Measurements from ENCODE around the gene FLYWCH1.

DNA sequence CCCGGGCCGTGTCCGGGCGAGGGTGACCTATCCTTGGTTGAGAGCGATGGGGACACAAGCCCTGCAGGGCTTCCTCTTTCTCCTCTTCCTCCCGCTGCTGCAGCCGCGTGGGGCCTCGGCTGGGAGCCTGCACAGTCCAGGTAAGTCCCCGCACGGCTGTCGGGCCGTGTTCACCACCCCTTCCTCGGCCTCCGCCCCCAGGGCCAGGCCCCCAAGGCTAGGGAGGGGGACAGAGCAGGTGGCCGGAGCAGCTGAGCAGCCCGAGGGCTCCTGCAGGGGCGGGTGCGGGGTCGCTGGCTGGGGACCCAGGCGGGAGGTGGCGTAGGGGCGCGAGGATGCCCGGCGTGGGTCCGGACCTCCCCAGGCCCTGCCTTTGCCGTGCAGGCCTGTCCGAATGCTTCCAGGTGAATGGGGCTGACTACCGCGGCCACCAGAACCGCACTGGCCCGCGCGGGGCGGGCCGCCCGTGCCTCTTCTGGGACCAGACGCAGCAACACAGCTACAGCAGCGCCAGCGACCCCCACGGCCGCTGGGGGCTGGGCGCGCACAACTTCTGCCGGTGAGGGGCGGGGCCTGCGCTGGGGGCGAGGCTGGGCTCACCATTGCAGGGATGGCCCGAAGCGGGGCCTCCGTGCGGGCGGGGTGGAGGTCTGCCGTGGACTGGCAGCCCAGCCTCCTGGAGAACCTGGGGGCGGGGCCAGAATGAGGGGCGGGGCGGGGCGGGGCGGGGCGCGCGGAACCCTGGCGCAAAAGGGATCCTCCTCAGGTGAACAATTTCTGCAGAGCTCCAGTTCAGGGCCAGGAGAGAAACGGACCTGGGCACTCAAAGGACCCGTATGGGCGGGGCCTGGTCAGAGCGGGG lies 53.0 kb downstream of the FLYWCH1 start:
- TF ChIP-seq CTCF (IDR thresholded peaks at IDR 0.05) = no peak
- TF ChIP-seq POLR2A (IDR thresholded peaks at IDR 0.05) = no peak

Measured in Peyer's patch (tissue), 4 donors.